Right cardiac atrium (tissue), 5 donors: Measurements from ENCODE around the gene PAQR5. TPM values are rescaled to one million over a fixed set of nuclear protein-coding genes. Genes with fewer than 3 reads are reported as not detected.
"Not testable (repeated sequence)": the region's sequence is repeated elsewhere in the genome, so short reads cannot be mapped to it uniquely, and the experiment has no call there.

Experiments
- ATAC-seq, 2 donors: fragments of 200-7000 bp; cut with Tn5 transposase; one replicate each; pipeline versions ENCODE4 v1.8.0 to v1.9.1; 2020; ENCODE audit warnings: moderate library complexity in 2 of 2, mild to moderate bottlenecking in 1 of 2
- DNase-seq, 3 donors: peaks; one replicate each; pipeline ENCODE4 v3.0.0-alpha.2; 2020
- H3K27ac ChIP-seq: one replicate; pipeline ENCODE4 v1.5.1; 2013; ENCODE audit warnings: mild to moderate bottlenecking, low read length, control low read depth, moderate library complexity
- H3K27me3 ChIP-seq: one replicate; pipeline ENCODE4 v1.6.1; 2013; ENCODE audit not compliant: control insufficient read depth, insufficient read depth
- H3K4me1 ChIP-seq: one replicate; pipeline ENCODE4 v1.6.1; 2013; ENCODE audit warnings: low read length; ENCODE audit not compliant: control insufficient read depth, insufficient read depth
- H3K4me3 ChIP-seq: one replicate; pipeline ENCODE4 v1.5.1; 2013; ENCODE audit warnings: low read length, control low read depth
- H3K9me3 ChIP-seq: one replicate; pipeline ENCODE4 v1.6.1; 2013; ENCODE audit warnings: low read length; ENCODE audit not compliant: control insufficient read depth
- WGBS: extraction: QIAGEN DNeasy Blood & Tissue Kit; methylation state at CpG from one replicate; pipeline ENCODE4 v1.1.7; 2013; 5-methylcytosine and 5-hydroxymethylcytosine counted together
- intact Hi-C, 4 donors: fragments of 100-400 bp; cut with DNase I; formaldehyde crosslinking; loops; one replicate each; pipeline versions ENCODE4 v1.11.0 to v1.14.0; 2022 to 2023
- polyA plus RNA-seq: library from polyadenylated mRNA; stranded (reverse); fragments of 200-250 nt; gene quantifications from one replicate; pipeline ENCODE4 v1.2.3, GENCODE V29; 2013
- total RNA-seq, 4 donors: library from RNA; stranded (reverse); fragmentation: NEBNext Ultra II Directional; extraction: Animal tissue kit (Norgen Biotek cat#: 25700); gene quantifications; one replicate each; pipeline ENCODE4 v1.2.1, GENCODE V29; 2021
- donor health status: healthy with polysubstance abuse.
- donor health status: DM: no; HTN: yes; CAD: no.
- donor health status: DM: no; HTN: no; CAD: no.
- donor health status: DM: no; HTN: yes; CAD: no; lungs with severe emphysema.
- donor health status: DM: yes; HTN: yes; CAD: no.

PAQR5 gene
- total and polyA plus RNA-seq, 5 donors = 0.32 to 3.5 (median 0.42) TPM

- Histone ChIP-seq H3K27me3 (no peaks in the 10 kb centered on the region), H3K9me3 (no peaks in the 10 kb centered on the region), H3K27ac (no peak overlapping the region), H3K4me3 (no peak overlapping the region), H3K4me1 (no peaks in the 10 kb centered on the region)
- ATAC-seq (no peak), DNase-seq (no peak)
- WGBS = 94% methylated on average over 1 of the region's 1 CpG
- intact Hi-C loops = no loop called here
Measured at GRCh38 chr15:69433831-69434230, 135.1 kb downstream of the PAQR5 start.

- no peak overlapping the region for H3K27ac ChIP-seq
- 96% methylated on average over 5 of the region's 5 CpGs for WGBS
- no peak overlapping the region for H3K4me3 ChIP-seq
- no peaks in the 10 kb centered on the region for H3K9me3 ChIP-seq
- no peaks in the 10 kb centered on the region for H3K4me1 ChIP-seq
- DNase-seq (no peak), ATAC-seq (no peak)
- intact Hi-C loops = no loop called here
- no peaks in the 10 kb centered on the region for H3K27me3 ChIP-seq
Measured at GRCh38 chr15:69434238-69434637, 135.5 kb downstream of the PAQR5 start.

GRCh38 chr15:69434679-69435078 is 136.0 kb downstream of the PAQR5 start:
- no peak overlapping the region for H3K27ac ChIP-seq
- H3K4me1 ChIP-seq = no peaks in the 10 kb centered on the region
- H3K9me3 ChIP-seq = no peaks in the 10 kb centered on the region
- H3K4me3 ChIP-seq = no peak overlapping the region
- peak in 1 of 3 donors; percentile 45 for DNase-seq
- intact Hi-C loops = no loop called here
- WGBS = 91% methylated on average over 18 of the region's 18 CpGs
- no peak for ATAC-seq
- no peaks in the 10 kb centered on the region for H3K27me3 ChIP-seq

GRCh38 chr15:69435985-69436384 is 137.3 kb downstream of the PAQR5 start:
- intact Hi-C loops = no loop called here
- 96% methylated on average over 4 of the region's 4 CpGs for WGBS
- ATAC-seq = no peak

GRCh38 chr15:69436951-69437350 is 138.2 kb downstream of the PAQR5 start:
- DNase-seq (no peak), ATAC-seq (no peak)
- intact Hi-C loops = no loop called here
- 94% methylated on average over 4 of the region's 4 CpGs for WGBS
- no peaks in the 10 kb centered on the region for H3K4me1 ChIP-seq
- H3K4me3 ChIP-seq = no peak overlapping the region
- no peaks in the 10 kb centered on the region for H3K9me3 ChIP-seq
- H3K27me3 ChIP-seq = no peaks in the 10 kb centered on the region
- no peak overlapping the region for H3K27ac ChIP-seq

More at GRCh38 chr15:69435985-69436384, 137.3 kb downstream of the PAQR5 start:
- Histone ChIP-seq H3K27me3 (no peaks in the 10 kb centered on the region), H3K4me1 (no peaks in the 10 kb centered on the region), H3K27ac (no peak overlapping the region), H3K9me3 (no peaks in the 10 kb centered on the region), H3K4me3 (no peak overlapping the region)
- no peak for DNase-seq

GRCh38 chr15:69439623-69440022 is 140.9 kb downstream of the PAQR5 start:
- no peaks in the 10 kb centered on the region for H3K27me3 ChIP-seq
- no peaks in the 10 kb centered on the region for H3K9me3 ChIP-seq
- H3K27ac ChIP-seq = no peak overlapping the region
- H3K4me1 ChIP-seq = no peaks in the 10 kb centered on the region
- no peak overlapping the region for H3K4me3 ChIP-seq
- no peak for DNase-seq
- 77% methylated on average over 4 of the region's 4 CpGs for WGBS
- ATAC-seq = no peak
- intact Hi-C loops = no loop called here

- H3K27me3 ChIP-seq = no peaks in the 10 kb centered on the region
- no peak overlapping the region for H3K4me3 ChIP-seq
- ATAC-seq = no peak
- DNase-seq = no peak
- no peaks in the 10 kb centered on the region for H3K9me3 ChIP-seq
- intact Hi-C loops = no loop called here
- H3K27ac ChIP-seq = no peak overlapping the region
- WGBS = 92% methylated on average over 5 of the region's 5 CpGs
- H3K4me1 ChIP-seq = no peaks in the 10 kb centered on the region
Measured at GRCh38 chr15:69443032-69443611, 144.4 kb downstream of the PAQR5 start.

GRCh38 chr15:69444686-69445085 is 146.0 kb downstream of the PAQR5 start:
- no peak overlapping the region for H3K27ac ChIP-seq
- 97% methylated on average over 7 of the region's 7 CpGs for WGBS
- H3K4me3 ChIP-seq = no peak overlapping the region
- ATAC-seq = no peak
- intact Hi-C loops = no loop called here
- H3K4me1 ChIP-seq = no peaks in the 10 kb centered on the region
- H3K9me3 ChIP-seq = no peaks in the 10 kb centered on the region
- H3K27me3 ChIP-seq = no peaks in the 10 kb centered on the region
- DNase-seq = no peak

GRCh38 chr15:69446953-69447352 is 148.2 kb downstream of the PAQR5 start:
- H3K9me3 ChIP-seq = no peaks in the 10 kb centered on the region
- no peaks in the 10 kb centered on the region for H3K4me1 ChIP-seq
- 72% methylated on average over 2 of the region's 2 CpGs for WGBS
- H3K27ac ChIP-seq = no peak overlapping the region
- peak in 1 of 2 donors; percentile 40 for ATAC-seq
- H3K4me3 ChIP-seq = no peak overlapping the region
- intact Hi-C loops = no loop called here
- H3K27me3 ChIP-seq = no peaks in the 10 kb centered on the region
- no peak for DNase-seq

- H3K27me3 ChIP-seq, H3K9me3 ChIP-seq, H3K27ac ChIP-seq, H3K4me3 ChIP-seq, ATAC-seq, intact Hi-C loops, DNase-seq, H3K4me1 ChIP-seq: not testable (repeated sequence)
- WGBS = 97% methylated on average over 4 of the region's 4 CpGs
Measured at GRCh38 chr15:69450221-69450620, 151.5 kb downstream of the PAQR5 start.

- H3K4me3 ChIP-seq = no peak overlapping the region
- WGBS = 95% methylated on average over 12 of the region's 12 CpGs
- ATAC-seq (no peak), DNase-seq (peak in 1 of 3 donors; percentile 46)
- H3K27me3 ChIP-seq = no peaks in the 10 kb centered on the region
- intact Hi-C loops = no loop called here
- H3K4me1 ChIP-seq = peaks cover 7% of the 10 kb centered on the region
- no peaks in the 10 kb centered on the region for H3K9me3 ChIP-seq
- no peak overlapping the region for H3K27ac ChIP-seq
Measured at GRCh38 chr15:69450968-69451695, 152.4 kb downstream of the PAQR5 start.
